ENCODE measurements around the gene DUSP22. TPM values are rescaled to one million over a fixed set of nuclear protein-coding genes. Genes with fewer than 3 reads are reported as not detected.

Gene DUSP22
- total RNA-seq, 1 donor from 2014 or later = 61.2 TPM

- no peak for ATAC-seq
- H3K27me3 ChIP-seq = peaks cover 21% of the 10 kb centered on the region
- intact Hi-C loops (cut with DNase I) = no loop called here
Measured at GRCh38 chr6:383856-384255, 91.6 kb downstream of the DUSP22 start.

GRCh38 chr6:384898-385297, 92.6 kb downstream of the DUSP22 start:
- DNase-seq (no peak), ATAC-seq (no peak)
- no peaks in the 10 kb centered on the region for H3K9me3 ChIP-seq
- no peak overlapping the region for H3K27ac ChIP-seq
- intact Hi-C loops (cut with DNase I) = no loop called here
- H3K36me3 ChIP-seq = no peaks in the 10 kb centered on the region
- no peaks in the 10 kb centered on the region for H3K4me1 ChIP-seq
- TF ChIP-seq CTCF (IDR thresholded peaks at IDR 0.05) = no peak
- no peak overlapping the region for H3K4me3 ChIP-seq
- H3K27me3 ChIP-seq = peaks cover 18% of the 10 kb centered on the region

More at GRCh38 chr6:383856-384255, 91.6 kb downstream of the DUSP22 start:
- Histone ChIP-seq H3K9me3 (no peaks in the 10 kb centered on the region), H3K4me1 (no peaks in the 10 kb centered on the region), H3K4me3 (no peak overlapping the region), H3K27ac (no peak overlapping the region), H3K36me3 (no peaks in the 10 kb centered on the region)
- TF ChIP-seq CTCF (IDR thresholded peaks at IDR 0.05) = no peak
- no peak for DNase-seq

GRCh38 chr6:385614-386013, 93.3 kb downstream of the DUSP22 start:
- Histone ChIP-seq H3K9me3 (no peaks in the 10 kb centered on the region), H3K4me3 (no peak overlapping the region), H3K4me1 (peaks cover under 1% of the 10 kb centered on the region), H3K36me3 (no peaks in the 10 kb centered on the region), H3K27ac (no peak overlapping the region), H3K27me3 (peaks cover 17% of the 10 kb centered on the region)
- no peak for TF ChIP-seq CTCF (IDR thresholded peaks at IDR 0.05)
- DNase-seq (no peak), ATAC-seq (no peak)
- intact Hi-C loops (cut with DNase I) = no loop called here

- Histone ChIP-seq H3K9me3 (no peaks in the 10 kb centered on the region), H3K27ac (no peak overlapping the region), H3K27me3 (peaks cover 22% of the 10 kb centered on the region), H3K4me3 (no peak overlapping the region), H3K36me3 (no peaks in the 10 kb centered on the region), H3K4me1 (peaks cover 10% of the 10 kb centered on the region)
- TF ChIP-seq CTCF (IDR thresholded peaks at IDR 0.05) = no peak
- ATAC-seq (no peak), DNase-seq (no peak)
- intact Hi-C loops (cut with DNase I) = no loop called here
Measured at GRCh38 chr6:386688-387266, 94.5 kb downstream of the DUSP22 start.

GRCh38 chr6:387293-387741, 95.0 kb downstream of the DUSP22 start:
- no peaks in the 10 kb centered on the region for H3K9me3 ChIP-seq
- TF ChIP-seq CTCF (IDR thresholded peaks at IDR 0.05) = no peak
- DNase-seq (no peak), ATAC-seq (no peak)
- peaks cover 28% of the 10 kb centered on the region for H3K27me3 ChIP-seq
- intact Hi-C loops (cut with DNase I) = no loop called here
- H3K4me3 ChIP-seq = no peak overlapping the region
- no peaks in the 10 kb centered on the region for H3K36me3 ChIP-seq
- peaks cover 16% of the 10 kb centered on the region for H3K4me1 ChIP-seq
- no peak overlapping the region for H3K27ac ChIP-seq
